HG03175 (cell line): ENCODE measurements around the gene SLC9A9.

Experiments used
- ATAC-seq: cut with Tn5 transposase; IDR thresholded peaks from one replicate; pipeline ENCODE4 v1.9.1; 2021; ENCODE audit warnings: mild to moderate bottlenecking, moderate library complexity; ENCODE audit not compliant: unreplicated experiment

Gene SLC9A9

GRCh38 chr3:143653493-143653892, 194.8 kb downstream of the SLC9A9 start:
- no peak for ATAC-seq

- ATAC-seq: no peak
These were observed 196.2 kb downstream of the SLC9A9 start for GRCh38 chr3:143652118-143652517.

GRCh38 chr3:143650827-143651226, 197.4 kb downstream of the SLC9A9 start:
- no peak for ATAC-seq

- ATAC-seq: no peak
These were observed 198.1 kb downstream of the SLC9A9 start for GRCh38 chr3:143650120-143650519.

GRCh38 chr3:143648708-143649107, 199.6 kb downstream of the SLC9A9 start:
- no peak for ATAC-seq

- ATAC-seq: no peak
These were observed 200.1 kb downstream of the SLC9A9 start for GRCh38 chr3:143648218-143648617.

GRCh38 chr3:143644370-143645089, 203.7 kb downstream of the SLC9A9 start:
- no peak for ATAC-seq

- no peak for ATAC-seq
These were observed 204.4 kb downstream of the SLC9A9 start for GRCh38 chr3:143643905-143644304.

- ATAC-seq: no peak
These were observed 207.5 kb downstream of the SLC9A9 start for GRCh38 chr3:143640774-143641173.

GRCh38 chr3:143637133-143637532, 211.1 kb downstream of the SLC9A9 start:
- no peak for ATAC-seq

- no peak for ATAC-seq
These were observed 213.3 kb downstream of the SLC9A9 start for GRCh38 chr3:143634991-143635390.

GRCh38 chr3:143634427-143634826, 213.8 kb downstream of the SLC9A9 start:
- no peak for ATAC-seq

GRCh38 chr3:143633816-143634215, 214.5 kb downstream of the SLC9A9 start:
- ATAC-seq: no peak

GRCh38 chr3:143629726-143630125, 218.5 kb downstream of the SLC9A9 start:
- ATAC-seq: no peak

GRCh38 chr3:143628971-143629370, 219.3 kb downstream of the SLC9A9 start:
- ATAC-seq: no peak

GRCh38 chr3:143627336-143627735, 220.9 kb downstream of the SLC9A9 start:
- no peak for ATAC-seq

- no peak for ATAC-seq
These were observed 229.0 kb downstream of the SLC9A9 start for GRCh38 chr3:143619231-143619630.

- ATAC-seq: no peak
These were observed 231.2 kb downstream of the SLC9A9 start for GRCh38 chr3:143617050-143617449.

- ATAC-seq: no peak
These were observed 235.0 kb downstream of the SLC9A9 start for GRCh38 chr3:143613226-143613625.

GRCh38 chr3:143612541-143612940, 235.7 kb downstream of the SLC9A9 start:
- ATAC-seq: no peak

GRCh38 chr3:143608966-143609365, 239.3 kb downstream of the SLC9A9 start:
- no peak for ATAC-seq

GRCh38 chr3:143605233-143605950, 242.9 kb downstream of the SLC9A9 start:
- no peak for ATAC-seq
